Heart left ventricle (tissue), 16 donors: ENCODE measurements around the gene ROBO3. TPM values are rescaled to one million over a fixed set of nuclear protein-coding genes. Genes with fewer than 3 reads are reported as not detected.

Experiments
- ATAC-seq, 4 donors: fragments of 200-7000 bp; cut with Tn5 transposase; one replicate each; pipeline ENCODE4 v1.9.1; 2020 to 2022; ENCODE audit warnings: moderate library complexity in 4 of 4, mild to moderate bottlenecking in 3 of 4, moderate number of reproducible peaks in 1 of 4
- DNase-seq, 5 donors: peaks; one replicate each; pipeline ENCODE4 v3.0.0-alpha.2; 2020
- H3K27ac ChIP-seq, 12 donors: fragments of 200-600 bp; sonication (generic) in 4 of 12; one replicate each; pipeline versions ENCODE4 v1.5.0 to v1.8.0; 2016 to 2022; ENCODE audit warnings: mild to moderate bottlenecking in 2 of 12
- H3K27me3 ChIP-seq, 9 donors: fragments of 200-600 bp; sonication (generic) in 2 of 9; one replicate each; pipeline versions ENCODE4 v1.5.1 to v1.8.0; 2016 to 2022; ENCODE audit warnings: mild to moderate bottlenecking in 3 of 9
- H3K36me3 ChIP-seq, 9 donors: fragments of 200-600 bp; sonication (generic) in 2 of 9; one replicate each; pipeline versions ENCODE4 v1.5.0 to v1.8.0; 2018 to 2022; ENCODE audit warnings: mild to moderate bottlenecking in 2 of 9
- H3K4me1 ChIP-seq, 12 donors: fragments of 200-600 bp; sonication (generic) in 4 of 12; one replicate each; pipeline versions ENCODE4 v1.5.0 to v1.8.0; 2016 to 2022; ENCODE audit warnings: mild to moderate bottlenecking in 3 of 12
- H3K4me3 ChIP-seq, 12 donors: fragments of 200-600 bp; sonication (generic) in 4 of 12; one replicate each; pipeline versions ENCODE4 v1.5.0 to v1.8.0; 2017 to 2022; ENCODE audit warnings: mild to moderate bottlenecking in 9 of 12, moderate library complexity in 4 of 12
- H3K9me3 ChIP-seq, 12 donors: fragments of 200-600 bp; sonication (generic) in 4 of 12; one replicate each; pipeline versions ENCODE4 v1.5.0 to v1.8.0; 2016 to 2022; ENCODE audit warnings: mild to moderate bottlenecking in 1 of 12
- POLR2A ChIP-seq, 2 donors: fragments of 450-650 bp; IDR thresholded peaks; one replicate each; pipeline ENCODE4 v1.6.1; 2017; ENCODE audit warnings: antibody characterized with exemption in 2 of 2, mild to moderate bottlenecking in 2 of 2, moderate library complexity in 2 of 2
- WGBS, 4 donors: extraction: QIAGEN DNeasy Blood & Tissue Kit in 2 of 4; methylation state at CpG; one replicate each; pipeline versions ENCODE4 v1.1.5 to v1.1.7; 2013 to 2018; 5-methylcytosine and 5-hydroxymethylcytosine counted together
- intact Hi-C, 10 donors: fragments of 100-400 bp; cut with DNase I; formaldehyde crosslinking; loops; one replicate each; pipeline versions ENCODE4 v1.11.1 to v1.14.2; 2022
- polyA plus RNA-seq, 2 donors: library from polyadenylated mRNA; stranded (reverse); fragments of 200-250 nt; gene quantifications; one replicate each; pipeline ENCODE4 v1.2.3, GENCODE V29; 2013
- total RNA-seq, 9 donors: library from RNA; depleted of rRNA in 2 of 9; stranded (reverse); fragments of >200 nt in 2 of 9; fragmentation: NEBNext Ultra II Directional in 3 of 9; extraction: Animal tissue kit (Norgen Biotek cat#: 25700) in 3 of 9; gene quantifications; one replicate each; pipeline versions ENCODE4 v1.1.0 to v1.2.4, GENCODE V29; 2016 to 2023
- TF ChIP-seq, protein P1 (sequence below), 12 donors: fragments of 200-600 bp; sonication (generic) in 4 of 12; IDR thresholded peaks; one replicate each; pipeline versions ENCODE4 v1.5.0 to v1.8.0; 2018 to 2022; ENCODE audit warnings: antibody characterized with exemption in 12 of 12, mild to moderate bottlenecking in 5 of 12
- donor health status: ischemic (EF 13 %, LVEDD 7.1; RV severe dilation, severe dysfunction).
- donor health status: healthy with polysubstance abuse.
- donor health status: DM: no; HTN: yes; CAD: no.
- donor health status: DM: no; HTN: no; CAD: no.
- donor health status: ischemic (EF 25% LVEDD 6.9; RV normal size, moderate dysfunction).
- donor health status: ischemic (EF 25% LVEDD 5.7; RV mildly dilated, moderate dysfunction).
- donor health status: healthy.
- donor health status: DM: yes; HTN: yes; CAD: no.
- donor health status: ischemic (EF 35%, LVEDD 5.7; RV mildly dilated, moderate dysfunction).
- donor health status: nonischemic (EF 11% LVEDD 7.7; RV severe dilation, severe dysfunction).
- donor health status: DM: yes; HTN: yes; CAD: no.
- donor health status: PGD.
- donor health status: ischemic (EF 29% LVEDD 5.4; RV normal size, mild dysfunction).
- donor health status: nonischemic (EF 23%, LVEDD 6.1; RV moderate dilation, normal function).

ROBO3 gene
- total and polyA plus RNA-seq, 11 donors: 2.5 to 18.6 (median 3.2) TPM

DNA sequence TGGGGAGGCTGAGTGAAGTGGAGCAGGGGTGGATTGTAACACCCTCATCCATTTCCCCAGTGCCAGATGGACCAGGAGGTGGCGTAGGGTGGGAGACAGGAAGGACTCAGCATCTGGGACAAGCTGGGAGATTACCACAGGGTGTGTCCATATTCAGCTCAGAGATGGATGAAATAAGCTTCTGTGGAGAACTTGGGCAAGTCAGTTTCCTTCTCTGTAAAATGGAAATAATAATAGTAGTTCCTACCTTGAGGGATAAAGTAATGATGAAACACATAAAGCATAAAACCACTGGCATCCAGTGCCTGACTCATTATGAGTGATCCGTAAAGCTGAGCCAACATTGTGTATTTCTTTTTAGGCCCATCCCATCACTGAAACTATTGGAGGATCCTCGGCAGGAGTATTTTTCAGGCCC lies 33.0 kb downstream of the ROBO3 start:
- ATAC-seq (peak; percentile 37 to 64 (median 50)), DNase-seq (peak in 2 of 5 donors; percentile 49 to 54)
- WGBS, 4 donors: 46 to 53% (median 51%) methylated on average over 3 of the region's 3 CpGs
- no peaks in the 10 kb centered on the region for H3K27me3 ChIP-seq
- peak overlapping the region; percentile 74 to 93 (median 85) for H3K27ac ChIP-seq
- peaks cover 0 to 21% (median 5%) of the 10 kb centered on the region in 9 donors for H3K36me3 ChIP-seq
- H3K4me3 ChIP-seq: peak overlapping the region in 6 of 12 donors; percentile 52 to 60 (median 58)
- no peaks in the 10 kb centered on the region for H3K9me3 ChIP-seq
- TF ChIP-seq, protein P1, sequence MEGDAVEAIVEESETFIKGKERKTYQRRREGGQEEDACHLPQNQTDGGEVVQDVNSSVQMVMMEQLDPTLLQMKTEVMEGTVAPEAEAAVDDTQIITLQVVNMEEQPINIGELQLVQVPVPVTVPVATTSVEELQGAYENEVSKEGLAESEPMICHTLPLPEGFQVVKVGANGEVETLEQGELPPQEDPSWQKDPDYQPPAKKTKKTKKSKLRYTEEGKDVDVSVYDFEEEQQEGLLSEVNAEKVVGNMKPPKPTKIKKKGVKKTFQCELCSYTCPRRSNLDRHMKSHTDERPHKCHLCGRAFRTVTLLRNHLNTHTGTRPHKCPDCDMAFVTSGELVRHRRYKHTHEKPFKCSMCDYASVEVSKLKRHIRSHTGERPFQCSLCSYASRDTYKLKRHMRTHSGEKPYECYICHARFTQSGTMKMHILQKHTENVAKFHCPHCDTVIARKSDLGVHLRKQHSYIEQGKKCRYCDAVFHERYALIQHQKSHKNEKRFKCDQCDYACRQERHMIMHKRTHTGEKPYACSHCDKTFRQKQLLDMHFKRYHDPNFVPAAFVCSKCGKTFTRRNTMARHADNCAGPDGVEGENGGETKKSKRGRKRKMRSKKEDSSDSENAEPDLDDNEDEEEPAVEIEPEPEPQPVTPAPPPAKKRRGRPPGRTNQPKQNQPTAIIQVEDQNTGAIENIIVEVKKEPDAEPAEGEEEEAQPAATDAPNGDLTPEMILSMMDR (IDR thresholded peaks at IDR 0.05): peak in 1 of 12 donors; percentile 23
- no peak for TF ChIP-seq POLR2A (IDR thresholded peaks at IDR 0.05)
- intact Hi-C loops: loop anchor here in 2 of 10 donors (2.0 kb wide), 1 partner anchor 23 kb away; no protein-coding TSS in a partner anchor
- peaks cover 0 to 84% (median 43%) of the 10 kb centered on the region in 12 donors for H3K4me1 ChIP-seq

DNA sequence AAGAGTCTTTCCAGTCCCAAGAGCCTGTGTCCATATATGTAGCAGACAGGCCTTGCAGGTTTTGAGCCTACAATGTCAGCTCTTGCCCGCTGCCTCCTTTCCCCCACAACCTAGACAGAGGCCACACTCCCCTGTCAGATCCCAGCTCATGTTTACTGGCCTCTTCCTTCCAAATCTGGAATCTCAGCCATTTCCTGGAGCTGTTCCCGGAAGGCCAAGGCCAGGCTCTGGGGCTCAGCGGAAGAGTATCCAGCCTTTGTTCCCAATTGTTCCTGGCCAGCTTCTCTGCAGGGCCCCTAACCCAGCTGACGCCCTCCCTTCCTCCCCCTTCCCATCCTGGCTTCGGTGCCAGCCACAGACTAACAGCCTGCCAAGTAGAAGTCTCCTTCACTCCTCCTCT lies 33.5 kb downstream of the ROBO3 start:
- WGBS, 4 donors: 26 to 53% (median 39%) methylated on average over 5 of the region's 5 CpGs
- intact Hi-C loops: loop anchor here in 2 of 10 donors (2.0 kb wide), 1 partner anchor 22 kb away; no protein-coding TSS in a partner anchor
- ATAC-seq (peak; percentile 55 to 69 (median 62)), DNase-seq (peak in 4 of 5 donors; percentile 63 to 78 (median 68))
- TF ChIP-seq, protein P1 (IDR thresholded peaks at IDR 0.05): no peak
- TF ChIP-seq POLR2A (IDR thresholded peaks at IDR 0.05): no peak
- Histone ChIP-seq H3K9me3 (no peaks in the 10 kb centered on the region), H3K36me3 (peaks cover 0 to 18% (median 3%) of the 10 kb centered on the region in 9 donors), H3K4me3 (peak overlapping the region in 4 of 12 donors; percentile 52 to 60 (median 56)), H3K27me3 (no peaks in the 10 kb centered on the region), H3K4me1 (peaks cover 0 to 79% (median 38%) of the 10 kb centered on the region in 12 donors), H3K27ac (peak overlapping the region; percentile 74 to 93 (median 85))

DNA sequence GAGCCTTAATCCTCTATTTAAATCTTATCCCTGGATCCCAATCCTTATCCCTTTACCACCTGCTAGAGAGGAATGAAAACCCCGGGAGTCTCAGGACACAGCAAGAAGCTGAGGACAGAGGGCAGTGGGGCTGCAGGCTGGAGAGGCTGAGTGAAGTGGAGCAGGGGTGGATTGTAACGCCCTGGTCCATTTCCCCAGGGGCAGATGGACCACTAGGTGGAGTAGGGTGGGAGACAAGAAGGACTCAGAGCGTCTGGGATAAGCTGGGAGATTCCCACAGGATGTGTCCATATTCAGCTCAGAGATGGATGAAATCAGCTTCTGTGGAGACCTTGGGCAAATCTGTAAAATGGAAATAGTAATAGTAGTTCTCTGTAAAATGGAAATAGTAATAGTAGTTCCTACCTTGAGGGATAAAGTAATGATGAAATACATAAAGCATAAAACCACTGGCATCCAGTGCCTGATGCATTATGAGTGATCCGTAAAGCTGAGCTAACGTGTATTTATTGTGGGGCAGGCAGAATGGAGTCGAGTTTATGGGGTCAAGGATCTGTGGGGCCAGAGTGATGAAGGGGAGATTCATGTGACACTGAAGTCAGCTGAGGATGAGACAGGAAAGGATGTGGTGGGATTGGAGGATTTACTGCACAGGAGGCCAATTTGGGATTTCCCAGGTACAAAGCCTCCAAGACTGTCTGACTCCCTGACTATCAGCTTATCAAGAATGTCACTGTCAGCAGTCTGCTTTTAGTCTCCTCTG lies 34.3 kb downstream of the ROBO3 start:
- peak in 1 of 5 donors; percentile 16 for DNase-seq
- intact Hi-C loops: loop anchor here in 2 of 10 donors (2.0 kb wide), 1 partner anchor 21 kb away; no protein-coding TSS in a partner anchor
- TF ChIP-seq, protein P1 (IDR thresholded peaks at IDR 0.05): peak in 1 of 12 donors; percentile 15
- no peak for TF ChIP-seq POLR2A (IDR thresholded peaks at IDR 0.05)
- peaks cover 0 to 71% (median 31%) of the 10 kb centered on the region in 12 donors for H3K4me1 ChIP-seq
- no peaks in the 10 kb centered on the region for H3K9me3 ChIP-seq
- H3K27me3 ChIP-seq: no peaks in the 10 kb centered on the region
- H3K4me3 ChIP-seq: no peak overlapping the region
- no peak for ATAC-seq
- H3K36me3 ChIP-seq: peaks cover 0 to 10% (median 0%) of the 10 kb centered on the region in 9 donors
- peak overlapping the region; percentile 74 to 93 (median 85) for H3K27ac ChIP-seq
- 46 to 56% (median 52%) methylated on average over 6 of the region's 6 CpGs for WGBS, 4 donors

DNA sequence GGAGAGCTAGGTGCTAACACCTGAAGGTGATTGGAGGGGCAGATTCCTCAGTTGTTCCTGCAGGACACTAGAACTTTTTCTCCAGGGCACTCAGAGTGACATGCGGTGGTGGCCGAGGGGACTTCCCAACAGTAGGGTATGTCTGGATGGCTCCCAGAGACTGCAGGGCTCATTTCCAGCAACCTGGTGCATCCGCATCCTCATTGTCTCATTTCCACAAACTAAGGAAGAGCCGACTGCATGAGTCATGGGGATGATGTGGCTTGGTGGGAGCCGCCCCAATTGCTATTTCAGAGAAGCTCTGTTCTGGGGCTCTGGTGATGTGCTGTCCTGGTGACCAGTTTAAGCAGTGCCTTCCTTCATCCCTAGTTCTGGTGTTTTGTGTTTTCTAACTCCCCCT lies 35.2 kb downstream of the ROBO3 start:
- DNase-seq (peak in 2 of 5 donors; percentile 56 to 65), ATAC-seq (peak in 3 of 4 donors; percentile 38 to 58 (median 40))
- 41 to 74% (median 61%) methylated on average over 4 to 5 of the region's 5 CpGs for WGBS, 4 donors
- intact Hi-C loops: no loop called here
- Histone ChIP-seq H3K27ac (peak overlapping the region; percentile 27 to 93 (median 85)), H3K27me3 (no peaks in the 10 kb centered on the region), H3K4me1 (peaks cover 0 to 62% (median 31%) of the 10 kb centered on the region in 12 donors), H3K9me3 (peaks cover 0 to 2% (median 0%) of the 10 kb centered on the region in 12 donors), H3K36me3 (peaks cover 0 to under 1% (median 0%) of the 10 kb centered on the region in 9 donors), H3K4me3 (no peak overlapping the region)
- TF ChIP-seq POLR2A (IDR thresholded peaks at IDR 0.05): peak in 1 of 2 donors; percentile 23
- TF ChIP-seq, protein P1 (IDR thresholded peaks at IDR 0.05): no peak
